GM12801 (cell line): Measurements from ENCODE around the gene LRRC45.

Source experiments
- CTCF ChIP-seq: IDR thresholded peaks from one replicate; pipeline ENCODE4 v1.5.1; 2011; ENCODE audit warnings: control low read depth; ENCODE audit not compliant: insufficient read length; ENCODE audit errors: extremely low read depth

The LRRC45 gene

DNA sequence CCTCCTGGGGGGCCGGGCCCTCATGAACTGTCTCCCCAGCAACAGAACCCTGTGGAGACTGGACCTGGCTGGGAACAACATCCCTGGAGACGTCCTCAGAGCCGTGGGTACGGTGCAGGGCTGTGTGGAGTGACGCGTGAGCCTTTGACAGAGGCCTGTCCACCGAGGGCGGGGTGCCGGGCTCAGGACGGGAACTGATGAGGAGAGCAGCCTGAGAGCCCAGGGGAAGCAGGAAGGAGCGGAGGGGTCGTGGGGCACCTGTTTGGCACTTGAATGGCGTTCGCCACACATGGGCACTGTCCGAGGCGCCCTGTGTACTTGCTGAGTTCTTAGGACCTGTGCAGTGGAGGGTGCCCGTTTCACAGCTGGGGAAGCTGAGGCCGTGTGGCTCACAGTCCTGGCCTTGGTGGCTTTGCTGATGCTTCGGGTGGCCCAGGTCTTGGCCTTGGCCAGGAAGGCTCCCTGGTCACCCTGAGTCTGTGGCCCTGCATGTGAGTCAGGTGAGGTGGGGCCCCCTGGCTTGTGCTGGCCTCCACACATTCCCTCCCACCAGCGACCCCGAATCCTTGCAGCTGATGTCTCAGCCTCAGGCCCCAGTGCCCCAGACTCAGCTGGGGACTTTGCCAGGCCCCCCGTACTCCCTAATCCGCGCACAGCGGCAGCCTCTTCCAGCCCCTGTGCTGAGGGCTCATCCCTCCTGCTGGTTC is 2.4 kb downstream of the LRRC45 start:
- TF ChIP-seq CTCF = no peak

- TF ChIP-seq CTCF = no peak
These were observed 5.1 kb downstream of the LRRC45 start for GRCh38 chr17:82028246-82028645.

DNA sequence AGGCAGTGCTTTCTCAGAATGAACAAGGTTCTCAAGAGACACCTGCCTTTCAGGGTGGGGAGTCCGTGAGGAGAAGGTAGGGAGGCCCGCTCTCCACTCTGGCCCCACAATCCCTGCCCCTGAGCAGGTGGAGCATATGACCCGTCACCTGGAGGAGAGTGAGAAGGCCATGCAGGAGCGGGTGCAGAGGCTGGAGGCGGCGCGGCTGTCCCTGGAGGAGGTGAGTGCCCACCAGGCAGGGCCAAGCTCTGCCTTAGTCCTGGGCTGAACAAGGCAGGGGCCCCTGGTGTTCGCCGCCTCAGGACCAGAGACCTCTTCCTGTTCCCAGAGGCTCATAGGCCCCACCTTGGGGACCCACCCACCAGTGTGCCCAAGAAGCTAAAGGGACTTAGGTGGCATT is 5.9 kb downstream of the LRRC45 start:
- no peak for TF ChIP-seq CTCF

- no peak for TF ChIP-seq CTCF
These were observed 6.3 kb downstream of the LRRC45 start for GRCh38 chr17:82029391-82029790.

DNA sequence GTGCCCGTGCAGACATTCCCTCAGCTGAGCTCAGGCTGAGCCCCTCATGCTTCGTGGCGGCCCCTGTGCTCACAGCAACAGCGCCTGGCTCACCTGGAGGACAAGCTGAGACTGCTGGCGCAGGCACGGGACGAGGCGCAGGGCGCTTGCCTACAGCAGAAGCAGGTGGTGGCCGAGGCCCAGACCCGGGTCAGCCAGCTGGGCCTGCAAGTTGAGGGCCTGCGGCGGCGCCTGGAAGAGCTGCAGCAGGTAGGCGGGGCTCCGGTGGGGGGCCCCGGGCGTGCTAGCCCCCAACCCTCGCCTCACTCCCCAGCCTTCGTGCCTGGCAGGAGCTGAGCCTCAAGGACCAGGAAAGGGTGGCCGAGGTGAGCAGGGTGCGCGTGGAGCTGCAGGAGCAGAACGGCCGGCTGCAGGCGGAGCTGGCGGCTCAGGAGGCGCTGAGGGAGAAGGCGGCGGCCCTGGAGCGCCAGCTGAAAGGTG is 6.9 kb downstream of the LRRC45 start:
- TF ChIP-seq CTCF = no peak

- no peak for TF ChIP-seq CTCF
These were observed 7.6 kb downstream of the LRRC45 start for GRCh38 chr17:82030470-82031302.

GRCh38 chr17:82031303-82031884 is 8.3 kb downstream of the LRRC45 start, which contains the start of gene RAC3:
Gene RAC3 (plus strand): TSS chr17:82031678. CDS start chr17:82031762, 84 bp downstream.
- no peak for TF ChIP-seq CTCF
